Measurements from ENCODE around the gene SLC31A1.
"Not testable (repeated sequence)": the region's sequence is repeated elsewhere in the genome, so short reads cannot be mapped to it uniquely, and the experiment has no call there.

SLC31A1 gene

GRCh38 chr9:113231701-113232100 is 10.4 kb downstream of the SLC31A1 start:
- TF ChIP-seq, protein P1, sequence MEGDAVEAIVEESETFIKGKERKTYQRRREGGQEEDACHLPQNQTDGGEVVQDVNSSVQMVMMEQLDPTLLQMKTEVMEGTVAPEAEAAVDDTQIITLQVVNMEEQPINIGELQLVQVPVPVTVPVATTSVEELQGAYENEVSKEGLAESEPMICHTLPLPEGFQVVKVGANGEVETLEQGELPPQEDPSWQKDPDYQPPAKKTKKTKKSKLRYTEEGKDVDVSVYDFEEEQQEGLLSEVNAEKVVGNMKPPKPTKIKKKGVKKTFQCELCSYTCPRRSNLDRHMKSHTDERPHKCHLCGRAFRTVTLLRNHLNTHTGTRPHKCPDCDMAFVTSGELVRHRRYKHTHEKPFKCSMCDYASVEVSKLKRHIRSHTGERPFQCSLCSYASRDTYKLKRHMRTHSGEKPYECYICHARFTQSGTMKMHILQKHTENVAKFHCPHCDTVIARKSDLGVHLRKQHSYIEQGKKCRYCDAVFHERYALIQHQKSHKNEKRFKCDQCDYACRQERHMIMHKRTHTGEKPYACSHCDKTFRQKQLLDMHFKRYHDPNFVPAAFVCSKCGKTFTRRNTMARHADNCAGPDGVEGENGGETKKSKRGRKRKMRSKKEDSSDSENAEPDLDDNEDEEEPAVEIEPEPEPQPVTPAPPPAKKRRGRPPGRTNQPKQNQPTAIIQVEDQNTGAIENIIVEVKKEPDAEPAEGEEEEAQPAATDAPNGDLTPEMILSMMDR (IDR thresholded peaks at IDR 0.05; ENCODE audit: low read depth, low read length, poor library complexity, severe bottlenecking): no peak
- no peak for TF ChIP-seq EZH2phosphoT487 (IDR thresholded peaks at IDR 0.05; ENCODE audit: borderline replicate concordance, low read length)
- no peak overlapping the region for H3K4me3 ChIP-seq (ENCODE audit: low read length)

GRCh38 chr9:113235701-113236255 is 14.4 kb downstream of the SLC31A1 start:
- Histone ChIP-seq H3K4me1 (ENCODE audit: control insufficient read depth, low read length) (peaks cover 60% of the 10 kb centered on the region), H3K79me2 (ENCODE audit: control insufficient read depth, low read length) (peaks cover 71% of the 10 kb centered on the region), H3K4me2 (ENCODE audit: low read length) (peak overlapping the region; percentile 89), H3K4me3 (ENCODE audit: low read length) (peak overlapping the region; percentile 57), H3K27ac (ENCODE audit: low read depth, low read length) (peak overlapping the region; percentile 83), H3F3A (ENCODE audit: control insufficient read depth, insufficient read depth) (peaks cover 11% of the 10 kb centered on the region)
- not testable (repeated sequence) for H4K20me1 ChIP-seq (ENCODE audit: control insufficient read depth, insufficient read depth, low read depth, low read length); H3K27me3 ChIP-seq (ENCODE audit: control insufficient read depth, low read length); H3K36me3 ChIP-seq (ENCODE audit: control insufficient read depth, low read length); H3K9me2 ChIP-seq (replicated peaks; ENCODE audit: control insufficient read depth, low read length); H3K9me3 ChIP-seq (ENCODE audit: control insufficient read depth, insufficient read depth, low read length)

More at GRCh38 chr9:113231701-113232100, 10.4 kb downstream of the SLC31A1 start:
- Histone ChIP-seq H3K79me2 (ENCODE audit: control insufficient read depth, low read length) (peaks cover 64% of the 10 kb centered on the region), H3K27ac (ENCODE audit: low read depth, low read length) (no peak overlapping the region), H3K9me2 (replicated peaks; ENCODE audit: control insufficient read depth, low read length) (no peaks in the 10 kb centered on the region), H3K4me1 (ENCODE audit: control insufficient read depth, low read length) (peaks cover 52% of the 10 kb centered on the region), H4K20me1 (ENCODE audit: control insufficient read depth, insufficient read depth, low read depth, low read length) (no peaks in the 10 kb centered on the region), H3K9me3 (ENCODE audit: control insufficient read depth, insufficient read depth, low read length) (no peaks in the 10 kb centered on the region), H3K4me2 (ENCODE audit: low read length) (peak overlapping the region; percentile 89; the same call in 1 of the 2 replicates), H3K27me3 (ENCODE audit: control insufficient read depth, low read length) (no peaks in the 10 kb centered on the region), H3F3A (ENCODE audit: control insufficient read depth, insufficient read depth) (peaks cover 11% of the 10 kb centered on the region), H3K36me3 (ENCODE audit: control insufficient read depth, low read length) (peaks cover 10% of the 10 kb centered on the region)

DNA sequence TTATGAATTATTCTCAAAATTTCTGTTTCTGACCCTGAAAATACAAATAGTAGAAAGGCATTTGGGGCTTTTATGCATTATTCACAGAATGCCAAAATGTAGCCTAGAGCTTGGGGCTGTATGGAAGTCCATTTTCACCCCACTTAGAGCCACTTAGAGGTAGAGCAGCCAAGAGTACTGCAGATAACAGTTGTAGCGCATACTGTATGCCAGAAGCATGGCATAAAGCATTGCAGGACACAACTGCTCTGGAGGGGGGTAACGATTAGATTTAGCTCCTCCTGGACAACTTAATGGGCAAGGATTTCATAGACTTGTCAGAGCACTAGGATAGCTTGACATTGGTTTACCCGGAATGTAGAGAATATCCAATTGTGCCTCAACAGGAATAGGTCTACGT is 15.7 kb downstream of the SLC31A1 start:
- no peaks in the 10 kb centered on the region for H3K9me3 ChIP-seq (ENCODE audit: control insufficient read depth, insufficient read depth, low read length)
- H3F3A ChIP-seq (ENCODE audit: control insufficient read depth, insufficient read depth): peaks cover 11% of the 10 kb centered on the region
- no peak for TF ChIP-seq EZH2phosphoT487 (IDR thresholded peaks at IDR 0.05; ENCODE audit: borderline replicate concordance, low read length)
- TF ChIP-seq, protein P1 (IDR thresholded peaks at IDR 0.05; ENCODE audit: low read depth, low read length, poor library complexity, severe bottlenecking): no peak

DNA sequence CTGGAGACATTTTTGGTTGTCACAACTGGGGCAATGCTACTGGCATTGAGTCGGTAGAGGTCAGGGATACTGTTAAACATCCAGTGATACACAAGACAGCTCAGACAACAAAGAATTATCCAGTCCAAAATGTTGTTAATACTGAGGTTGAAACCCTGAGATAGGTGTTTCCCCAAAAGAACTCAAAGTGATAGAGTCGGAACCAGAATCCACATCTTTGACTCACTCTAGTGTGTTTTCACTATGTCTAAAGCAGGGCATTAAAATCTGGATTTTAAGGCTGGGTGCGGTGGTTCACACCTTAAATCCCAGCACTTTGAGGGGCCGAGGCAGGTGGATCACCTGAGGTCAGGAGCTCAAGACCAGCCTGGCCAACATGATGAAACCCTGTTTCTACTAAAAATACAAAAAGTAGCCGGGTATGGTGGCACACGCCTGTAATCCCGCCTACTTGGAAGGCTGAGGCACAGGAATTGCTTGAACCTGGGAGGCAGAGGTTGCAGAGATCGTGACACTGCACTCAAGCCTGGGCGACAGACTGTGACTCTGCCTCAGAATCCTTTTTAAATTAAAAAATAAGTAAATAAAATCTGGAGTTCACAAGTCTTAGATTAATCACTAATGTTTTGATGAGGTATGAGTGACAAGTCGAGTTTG is 17.0 kb downstream of the SLC31A1 start:
- Histone ChIP-seq H3K27ac (ENCODE audit: low read depth, low read length) (no peak overlapping the region), H3K36me3 (ENCODE audit: control insufficient read depth, low read length) (no peaks in the 10 kb centered on the region), H3K27me3 (ENCODE audit: control insufficient read depth, low read length) (no peaks in the 10 kb centered on the region), H3K4me3 (ENCODE audit: low read length) (no peak overlapping the region), H3K4me1 (ENCODE audit: control insufficient read depth, low read length) (peaks cover 57% of the 10 kb centered on the region), H3K4me2 (ENCODE audit: low read length) (no peak overlapping the region), H4K20me1 (ENCODE audit: control insufficient read depth, insufficient read depth, low read depth, low read length) (no peaks in the 10 kb centered on the region), H3F3A (ENCODE audit: control insufficient read depth, insufficient read depth) (peaks cover 14% of the 10 kb centered on the region), H3K9me3 (ENCODE audit: control insufficient read depth, insufficient read depth, low read length) (no peaks in the 10 kb centered on the region), H3K9me2 (replicated peaks; ENCODE audit: control insufficient read depth, low read length) (no peaks in the 10 kb centered on the region), H3K79me2 (ENCODE audit: control insufficient read depth, low read length) (peaks cover 65% of the 10 kb centered on the region)
- TF ChIP-seq, protein P1 (IDR thresholded peaks at IDR 0.05; ENCODE audit: low read depth, low read length, poor library complexity, severe bottlenecking): no peak
- TF ChIP-seq EZH2phosphoT487 (IDR thresholded peaks at IDR 0.05; ENCODE audit: borderline replicate concordance, low read length): no peak

More for the DNA sequence above, 15.7 kb downstream of the SLC31A1 start:
- Histone ChIP-seq H3K27ac (ENCODE audit: low read depth, low read length) (no peak overlapping the region), H3K9me2 (replicated peaks; ENCODE audit: control insufficient read depth, low read length) (no peaks in the 10 kb centered on the region), H3K36me3 (ENCODE audit: control insufficient read depth, low read length) (no peaks in the 10 kb centered on the region), H3K79me2 (ENCODE audit: control insufficient read depth, low read length) (peaks cover 65% of the 10 kb centered on the region), H3K4me1 (ENCODE audit: control insufficient read depth, low read length) (peaks cover 57% of the 10 kb centered on the region), H3K4me2 (ENCODE audit: low read length) (no peak overlapping the region), H3K27me3 (ENCODE audit: control insufficient read depth, low read length) (no peaks in the 10 kb centered on the region), H4K20me1 (ENCODE audit: control insufficient read depth, insufficient read depth, low read depth, low read length) (no peaks in the 10 kb centered on the region), H3K4me3 (ENCODE audit: low read length) (no peak overlapping the region)

All from DOHH2 (cell line).